H7 (cell line): ENCODE data around the gene RBM14. TPM values are rescaled to one million over a fixed set of nuclear protein-coding genes. Genes with fewer than 3 reads are reported as not detected.
A peak's percentile ranks its signal among the peaks of the same experiment; 100 is the strongest.
"Not testable (repeated sequence)": the region's sequence is repeated elsewhere in the genome, so short reads cannot be mapped to it uniquely, and the experiment has no call there.

Experiments
- DNase-seq: peaks from one replicate; pipeline ENCODE4 v3.0.0; 2012
- H3K27me3 ChIP-seq: 2 replicates; pipeline ENCODE4 v1.6.0; 2011; ENCODE audit warnings: mild to moderate bottlenecking, low read length; ENCODE audit not compliant: control insufficient read depth, insufficient read depth
- H3K36me3 ChIP-seq: replicated peaks from 2 replicates; pipeline ENCODE4 v1.5.1; 2011; ENCODE audit warnings: low read length; ENCODE audit not compliant: control insufficient read depth, insufficient read depth
- H3K4me3 ChIP-seq: 2 replicates; pipeline ENCODE4 v1.5.1; 2011; ENCODE audit warnings: low read depth, mild to moderate bottlenecking, control low read depth, low read length, moderate library complexity; ENCODE audit not compliant: insufficient read depth
- total RNA-seq: library from RNA; depleted of rRNA; stranded (reverse); fragments of >200 nt; shearing (Covaris generic); gene quantifications from 2 replicates; pipeline ENCODE4 v1.2.3, GENCODE V29; 2014

Gene RBM14
- total RNA-seq, 1 experiment from 2014 or later = 51.6 TPM

- peak; percentile 12 for DNase-seq
- no peaks in the 10 kb centered on the region for H3K27me3 ChIP-seq
- H3K4me3 ChIP-seq = no peak overlapping the region
- no peaks in the 10 kb centered on the region for H3K36me3 ChIP-seq
These were observed 26.3 kb upstream of the RBM14 start for GRCh38 chr11:66589996-66590675.

- DNase-seq = peak; percentile 12
- H3K27me3 ChIP-seq = no peaks in the 10 kb centered on the region
- no peak overlapping the region for H3K4me3 ChIP-seq
- no peaks in the 10 kb centered on the region for H3K36me3 ChIP-seq
These were observed 25.3 kb upstream of the RBM14 start for GRCh38 chr11:66591175-66591574.

- Histone ChIP-seq H3K27me3 (no peaks in the 10 kb centered on the region), H3K4me3 (peak within 1 kb of the TSS; percentile 57), H3K36me3 (peaks cover 2% of the 10 kb centered on the region; the same call in 1 of the 2 replicates)
- peak; percentile 100 for DNase-seq
These were observed 23.8 kb upstream of the RBM14 start, which contains the start of the genes CCDC87 and CCS for GRCh38 chr11:66592457-66593302. CCDC87 (minus strand) TSS chr11:66593063; CDS start chr11:66593015, 48 bp downstream. CCS (plus strand) TSS chr11:66593185; CDS start chr11:66593262, 77 bp downstream.

- Histone ChIP-seq H3K4me3 (peak overlapping the region; percentile 57), H3K27me3 (no peaks in the 10 kb centered on the region), H3K36me3 (peaks cover 2% of the 10 kb centered on the region; the same call in 1 of the 2 replicates)
- no peak for DNase-seq
These were observed 23.2 kb upstream of the RBM14 start for GRCh38 chr11:66593303-66593635.

- H3K27me3 ChIP-seq = no peaks in the 10 kb centered on the region
- peak overlapping the region; percentile 57 for H3K4me3 ChIP-seq
- H3K36me3 ChIP-seq = peaks cover 2% of the 10 kb centered on the region; the same call in 1 of the 2 replicates
- DNase-seq = no peak
These were observed 22.8 kb upstream of the RBM14 start for GRCh38 chr11:66593650-66594049.

- no peak overlapping the region for H3K4me3 ChIP-seq
- no peaks in the 10 kb centered on the region for H3K27me3 ChIP-seq
- DNase-seq = no peak
- peaks cover 7% of the 10 kb centered on the region for H3K36me3 ChIP-seq
These were observed 21.1 kb upstream of the RBM14 start for GRCh38 chr11:66595245-66595904.

- H3K36me3 ChIP-seq = peaks cover 11% of the 10 kb centered on the region
These were observed 17.4 kb upstream of the RBM14 start for GRCh38 chr11:66598993-66599392.

GRCh38 chr11:66600219-66600618, 16.2 kb upstream of the RBM14 start:
- no peak overlapping the region for H3K4me3 ChIP-seq
- DNase-seq = no peak
- H3K27me3 ChIP-seq = no peaks in the 10 kb centered on the region
- peaks cover 15% of the 10 kb centered on the region for H3K36me3 ChIP-seq

More at GRCh38 chr11:66598993-66599392, 17.4 kb upstream of the RBM14 start:
- no peak for DNase-seq
- Histone ChIP-seq H3K4me3 (no peak overlapping the region), H3K27me3 (no peaks in the 10 kb centered on the region)

- DNase-seq = no peak
- no peaks in the 10 kb centered on the region for H3K27me3 ChIP-seq
- H3K36me3 ChIP-seq = peaks cover 15% of the 10 kb centered on the region
- H3K4me3 ChIP-seq = no peak overlapping the region
These were observed 15.7 kb upstream of the RBM14 start for GRCh38 chr11:66600631-66601233.

- DNase-seq = no peak
- H3K27me3 ChIP-seq = no peaks in the 10 kb centered on the region
- H3K4me3 ChIP-seq = no peak overlapping the region
- peaks cover 22% of the 10 kb centered on the region for H3K36me3 ChIP-seq
These were observed 13.4 kb upstream of the RBM14 start for GRCh38 chr11:66603072-66603471.

GRCh38 chr11:66604155-66604554, 12.3 kb upstream of the RBM14 start:
- DNase-seq = no peak
- Histone ChIP-seq H3K36me3 (peaks cover 22% of the 10 kb centered on the region), H3K27me3 (no peaks in the 10 kb centered on the region), H3K4me3 (no peak overlapping the region)

- peaks cover 16% of the 10 kb centered on the region for H3K36me3 ChIP-seq
- DNase-seq, H3K27me3 ChIP-seq, H3K4me3 ChIP-seq: not testable (repeated sequence)
These were observed 9.8 kb upstream of the RBM14 start for GRCh38 chr11:66606608-66607007.

GRCh38 chr11:66607126-66607834, 9.2 kb upstream of the RBM14 start:
- no peak for DNase-seq
- H3K36me3 ChIP-seq = peaks cover 16% of the 10 kb centered on the region

More at GRCh38 chr11:66607126-66607834, 9.2 kb upstream of the RBM14 start:
- Histone ChIP-seq H3K27me3 (no peaks in the 10 kb centered on the region), H3K4me3 (no peak overlapping the region)
